ENCODE data around the gene RADIL.

DNA sequence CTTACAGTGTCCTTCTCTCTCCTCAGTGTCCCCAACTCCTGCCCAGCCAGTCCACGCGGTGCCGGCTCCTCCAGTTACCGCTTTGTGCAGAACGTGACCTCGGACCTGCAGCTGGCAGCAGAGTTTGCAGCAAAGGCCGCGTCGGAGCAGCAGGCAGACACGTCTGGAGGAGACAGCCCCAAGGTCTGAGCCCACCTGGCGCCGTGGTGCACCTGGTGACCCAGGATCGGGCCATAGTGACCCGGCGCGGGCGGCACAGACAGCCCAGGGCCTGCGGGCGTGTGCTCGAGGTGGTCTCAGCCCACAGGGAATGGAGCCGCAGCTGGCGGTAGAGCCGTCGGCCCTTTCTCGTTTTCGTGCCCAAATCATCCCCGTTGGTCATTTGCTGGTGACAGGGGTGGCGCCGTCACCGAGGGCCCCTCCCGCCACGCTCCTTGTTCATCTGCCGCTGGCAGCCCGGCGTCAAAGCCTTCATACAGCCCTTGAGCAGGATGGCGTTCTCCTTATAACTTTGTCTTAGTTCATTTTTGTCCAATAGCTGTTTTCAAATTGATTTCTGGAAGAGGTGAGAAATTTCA is 129.0 kb downstream of the RADIL start:
- TF ChIP-seq, protein P1, sequence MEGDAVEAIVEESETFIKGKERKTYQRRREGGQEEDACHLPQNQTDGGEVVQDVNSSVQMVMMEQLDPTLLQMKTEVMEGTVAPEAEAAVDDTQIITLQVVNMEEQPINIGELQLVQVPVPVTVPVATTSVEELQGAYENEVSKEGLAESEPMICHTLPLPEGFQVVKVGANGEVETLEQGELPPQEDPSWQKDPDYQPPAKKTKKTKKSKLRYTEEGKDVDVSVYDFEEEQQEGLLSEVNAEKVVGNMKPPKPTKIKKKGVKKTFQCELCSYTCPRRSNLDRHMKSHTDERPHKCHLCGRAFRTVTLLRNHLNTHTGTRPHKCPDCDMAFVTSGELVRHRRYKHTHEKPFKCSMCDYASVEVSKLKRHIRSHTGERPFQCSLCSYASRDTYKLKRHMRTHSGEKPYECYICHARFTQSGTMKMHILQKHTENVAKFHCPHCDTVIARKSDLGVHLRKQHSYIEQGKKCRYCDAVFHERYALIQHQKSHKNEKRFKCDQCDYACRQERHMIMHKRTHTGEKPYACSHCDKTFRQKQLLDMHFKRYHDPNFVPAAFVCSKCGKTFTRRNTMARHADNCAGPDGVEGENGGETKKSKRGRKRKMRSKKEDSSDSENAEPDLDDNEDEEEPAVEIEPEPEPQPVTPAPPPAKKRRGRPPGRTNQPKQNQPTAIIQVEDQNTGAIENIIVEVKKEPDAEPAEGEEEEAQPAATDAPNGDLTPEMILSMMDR (optimal IDR thresholded peaks at IDR 0.05 in 1 of 3, IDR thresholded peaks at IDR 0.05 in 1 of 3, conservative IDR thresholded peaks at IDR 0.05 in 1 of 3; ENCODE audit: extremely low read depth in 1 of 3, insufficient read depth in 2 of 3, low read length in 3 of 3) = no peak
- no peak for TF ChIP-seq EZH2 (IDR thresholded peaks at IDR 0.05; ENCODE audit: low read length)

Data from keratinocyte (primary cell).